HT1080 (cell line): Measurements from ENCODE around the gene ARPIN. TPM values are rescaled to one million over a fixed set of nuclear protein-coding genes. Genes with fewer than 3 reads are reported as not detected.

Experiments used
- DNase-seq: peaks from one replicate; pipeline ENCODE4 v3.0.0-alpha.2; 2015; ENCODE audit warnings: low read depth
- small RNA-seq: library from RNA; depleted of rRNA; stranded (forward); fragments of <200 nt; gene quantifications from one replicate; pipeline ENCODE3, GENCODE V24; 2014
- total RNA-seq: library from RNA; depleted of rRNA; stranded (reverse); fragments of >200 nt; shearing (Covaris generic); gene quantifications from 2 replicates; pipeline ENCODE4 v1.2.3, GENCODE V29; 2014; rRNA removed

Gene ARPIN
- total RNA-seq, 1 experiment from 2014 or later: 3.0 TPM

DNA sequence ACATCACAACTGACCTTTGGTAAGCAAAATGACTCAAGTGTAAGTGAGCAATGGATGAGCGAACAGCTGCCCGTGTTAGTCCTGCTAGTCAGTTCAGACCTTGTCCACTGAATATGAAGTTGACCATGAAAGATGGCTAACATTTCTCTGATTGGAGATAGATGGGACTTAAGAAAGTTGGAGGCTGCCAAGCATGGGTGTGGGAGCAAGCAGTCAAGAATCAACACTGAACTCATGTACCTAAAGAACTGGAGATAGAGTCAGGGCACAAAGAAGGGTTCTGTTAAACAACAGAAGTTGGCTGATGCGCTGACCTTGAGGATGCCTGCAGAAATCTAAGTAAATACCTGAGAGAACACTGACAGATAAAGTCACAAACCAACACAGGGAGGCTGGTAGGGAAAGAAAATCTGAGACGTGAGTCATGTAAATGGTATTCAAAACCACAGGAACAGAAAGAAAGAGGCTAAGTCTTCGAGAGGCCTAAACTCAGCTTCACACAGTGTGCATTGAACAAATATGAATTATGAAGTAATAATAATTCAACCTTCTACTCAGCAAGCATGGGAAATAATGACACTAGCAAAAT, 67.4 kb downstream of the ARPIN start:
- peak; percentile 97 for DNase-seq

Small RNA genes within 50 kb of the gene (small RNA-seq; reads per million reads assigned to genes)
- gene MIR5009 (not detected), gene MIR5094 (not detected), gene RNU6-1111P (not detected), gene RNU7-111P (not detected)

Other genes with a start within 250 kb of the ARPIN start
- gene PLIN1, start 233.6 kb downstream of the ARPIN start, total RNA-seq: 0.03 TPM in 1 of 2 replicates, not detected in the other
- gene PEX11A, start 222.2 kb downstream of the ARPIN start, total RNA-seq: 8.5 and 9.0 TPM in 2 replicates
- not detected in 2 replicates for gene WDR93, start 222.1 kb downstream of the ARPIN start, total RNA-seq
- 0.72 and 1.1 TPM in 2 replicates for gene MESP1, start 161.7 kb downstream of the ARPIN start, total RNA-seq
- not detected in 2 replicates for gene MESP2, start 136.6 kb downstream of the ARPIN start, total RNA-seq
- 357 and 384 TPM in 2 replicates for gene ANPEP, start 98.1 kb downstream of the ARPIN start, total RNA-seq
- 21.1 and 25.4 TPM in 2 replicates for gene AP3S2, start 19.0 kb downstream of the ARPIN start, total RNA-seq
- gene ZNF710, start 88.4 kb upstream of the ARPIN start, total RNA-seq: 14.4 and 16.1 TPM in 2 replicates
- gene IDH2, start 189.5 kb upstream of the ARPIN start, total RNA-seq: 6.9 and 7.7 TPM in 2 replicates